ENCODE results near the gene TEPSIN. TPM values are rescaled to one million over a fixed set of nuclear protein-coding genes. Genes with fewer than 3 reads are reported as not detected.

The TEPSIN gene
- total and polyA plus RNA-seq, 9 donors, result 8.9 to 19.3 (median 13.8) TPM

- peaks cover 34% of the 10 kb centered on the region for H3K36me3 ChIP-seq (ENCODE audit: control insufficient read depth, insufficient read depth, low read length)
- no peaks in the 10 kb centered on the region for H3K9me3 ChIP-seq (replicated peaks; ENCODE audit: control insufficient read depth, low read depth, low read length)
- no peak overlapping the region for H3K4me3 ChIP-seq (ENCODE audit: low read length)
- H3K4me1 ChIP-seq (ENCODE audit: control insufficient read depth, insufficient read depth, low read length), result peaks cover 3% of the 10 kb centered on the region
- WGBS (ENCODE audit: insufficient coverage), result 81% methylated on average over 12 of the region's 21 CpGs
- peak; percentile 34 for DNase-seq
- H3K27me3 ChIP-seq (ENCODE audit: control insufficient read depth, insufficient read depth, low read length), result no peaks in the 10 kb centered on the region
- no peak overlapping the region for H3K27ac ChIP-seq (ENCODE audit: low read length)
Observed at GRCh38 chr17:81207610-81208581, 31.0 kb downstream of the TEPSIN start.

- Histone ChIP-seq H3K36me3 (ENCODE audit: control insufficient read depth, insufficient read depth, low read length) (peaks cover 39% of the 10 kb centered on the region), H3K4me3 (ENCODE audit: low read length) (no peak overlapping the region), H3K27ac (ENCODE audit: low read length) (no peak overlapping the region), H3K27me3 (ENCODE audit: control insufficient read depth, insufficient read depth, low read length) (no peaks in the 10 kb centered on the region), H3K9me3 (replicated peaks; ENCODE audit: control insufficient read depth, low read depth, low read length) (no peaks in the 10 kb centered on the region), H3K4me1 (ENCODE audit: control insufficient read depth, insufficient read depth, low read length) (peaks cover 3% of the 10 kb centered on the region)
- 97% methylated on average over 12 of the region's 12 CpGs for WGBS (ENCODE audit: insufficient coverage)
- no peak for DNase-seq
Observed at GRCh38 chr17:81206657-81207056, 32.2 kb downstream of the TEPSIN start.

- Histone ChIP-seq H3K4me3 (ENCODE audit: low read length) (no peak overlapping the region), H3K36me3 (ENCODE audit: control insufficient read depth, insufficient read depth, low read length) (peaks cover 39% of the 10 kb centered on the region), H3K4me1 (ENCODE audit: control insufficient read depth, insufficient read depth, low read length) (peaks cover 3% of the 10 kb centered on the region), H3K27me3 (ENCODE audit: control insufficient read depth, insufficient read depth, low read length) (no peaks in the 10 kb centered on the region), H3K9me3 (replicated peaks; ENCODE audit: control insufficient read depth, low read depth, low read length) (no peaks in the 10 kb centered on the region), H3K27ac (ENCODE audit: low read length) (no peak overlapping the region)
- 58% methylated on average over 4 of the region's 4 CpGs for WGBS (ENCODE audit: insufficient coverage)
- no peak for DNase-seq
Observed at GRCh38 chr17:81206166-81206565, 32.7 kb downstream of the TEPSIN start.

DNA sequence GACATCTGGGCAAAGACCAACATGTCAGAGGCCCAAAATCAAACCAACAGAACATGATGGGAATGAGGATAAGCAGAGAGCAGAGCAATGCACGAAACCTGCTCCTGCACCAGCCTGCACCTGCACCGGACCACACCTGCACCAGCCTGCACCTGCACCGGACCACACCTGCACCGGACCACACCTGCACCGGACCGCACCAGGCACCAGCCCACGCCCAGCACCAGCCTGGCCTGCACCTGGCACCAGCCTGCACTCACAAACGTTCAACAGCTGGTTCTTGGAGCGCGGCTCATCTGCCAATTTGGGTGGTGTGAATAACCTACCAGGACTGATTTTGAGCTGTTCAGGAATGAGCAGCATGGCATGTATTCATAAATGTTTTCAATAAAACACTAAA is 34.3 kb downstream of the TEPSIN start:
- WGBS (ENCODE audit: insufficient coverage), result 88% methylated on average over 9 of the region's 10 CpGs
- Histone ChIP-seq H3K4me3 (ENCODE audit: low read length) (no peak overlapping the region), H3K9me3 (replicated peaks; ENCODE audit: control insufficient read depth, low read depth, low read length) (no peaks in the 10 kb centered on the region), H3K4me1 (ENCODE audit: control insufficient read depth, insufficient read depth, low read length) (peaks cover 3% of the 10 kb centered on the region), H3K27me3 (ENCODE audit: control insufficient read depth, insufficient read depth, low read length) (no peaks in the 10 kb centered on the region), H3K36me3 (ENCODE audit: control insufficient read depth, insufficient read depth, low read length) (peaks cover 42% of the 10 kb centered on the region), H3K27ac (ENCODE audit: low read length) (no peak overlapping the region)
- DNase-seq, result no peak

DNA sequence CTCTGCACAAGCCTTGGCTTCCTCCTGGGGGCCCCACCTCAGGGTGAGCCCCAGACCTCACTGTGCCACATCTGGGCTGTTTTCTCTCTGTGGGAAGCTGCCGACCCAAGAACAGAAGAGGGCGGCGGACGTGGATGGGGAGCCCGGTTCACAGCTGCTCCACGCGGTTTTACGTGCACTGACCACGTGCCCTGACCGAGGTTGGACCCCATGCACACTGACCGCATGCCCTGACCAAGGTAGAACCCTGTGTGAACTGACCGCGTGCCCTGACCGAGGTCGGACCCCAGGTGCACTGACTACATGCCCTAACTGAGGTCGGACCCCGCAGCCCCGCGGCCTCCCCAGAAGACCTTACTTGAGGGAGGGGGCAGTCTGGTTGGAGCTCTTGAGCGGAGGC is 35.7 kb downstream of the TEPSIN start:
- Histone ChIP-seq H3K27ac (ENCODE audit: low read length) (no peak overlapping the region), H3K4me3 (ENCODE audit: low read length) (no peak overlapping the region), H3K36me3 (ENCODE audit: control insufficient read depth, insufficient read depth, low read length) (peaks cover 42% of the 10 kb centered on the region), H3K27me3 (ENCODE audit: control insufficient read depth, insufficient read depth, low read length) (no peaks in the 10 kb centered on the region), H3K4me1 (ENCODE audit: control insufficient read depth, insufficient read depth, low read length) (peaks cover 14% of the 10 kb centered on the region), H3K9me3 (replicated peaks; ENCODE audit: control insufficient read depth, low read depth, low read length) (no peaks in the 10 kb centered on the region)
- WGBS (ENCODE audit: insufficient coverage), result 97% methylated on average over 20 of the region's 20 CpGs
- DNase-seq, result no peak

DNA sequence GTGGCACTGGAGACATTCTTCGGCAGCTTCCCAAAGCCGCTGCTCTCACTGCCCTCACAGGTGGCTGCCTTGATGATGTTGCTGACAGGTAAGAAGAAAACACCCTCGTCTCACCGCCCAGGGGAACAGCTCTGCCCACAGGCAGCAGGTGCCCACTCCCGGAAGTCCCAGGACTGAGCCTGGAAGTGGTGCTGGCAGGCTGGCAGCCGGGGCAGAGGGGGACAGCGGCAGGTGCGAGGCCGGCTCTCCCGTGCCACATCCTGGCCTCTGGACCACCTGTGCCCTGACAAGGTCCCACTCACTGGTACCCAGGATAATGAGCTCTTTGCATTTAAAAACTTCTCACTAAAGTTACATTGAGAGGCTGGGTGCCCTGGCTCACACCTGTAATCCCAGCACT is 36.5 kb downstream of the TEPSIN start:
- no peak for DNase-seq
- Histone ChIP-seq H3K4me1 (ENCODE audit: control insufficient read depth, insufficient read depth, low read length) (peaks cover 22% of the 10 kb centered on the region), H3K9me3 (replicated peaks; ENCODE audit: control insufficient read depth, low read depth, low read length) (no peaks in the 10 kb centered on the region), H3K27me3 (ENCODE audit: control insufficient read depth, insufficient read depth, low read length) (no peaks in the 10 kb centered on the region), H3K4me3 (ENCODE audit: low read length) (no peak overlapping the region), H3K36me3 (ENCODE audit: control insufficient read depth, insufficient read depth, low read length) (peaks cover 42% of the 10 kb centered on the region), H3K27ac (ENCODE audit: low read length) (no peak overlapping the region)
- WGBS (ENCODE audit: insufficient coverage), result 95% methylated on average over 9 of the region's 10 CpGs

GRCh38 chr17:81200695-81201580 is 37.9 kb downstream of the TEPSIN start:
- 71% methylated on average over 17 of the region's 27 CpGs for WGBS (ENCODE audit: insufficient coverage)
- DNase-seq, result peak; percentile 81
- peaks cover 45% of the 10 kb centered on the region for H3K36me3 ChIP-seq (ENCODE audit: control insufficient read depth, insufficient read depth, low read length)

GRCh38 chr17:81200201-81200600 is 38.7 kb downstream of the TEPSIN start:
- H3K27me3 ChIP-seq (ENCODE audit: control insufficient read depth, insufficient read depth, low read length), result no peaks in the 10 kb centered on the region
- H3K4me1 ChIP-seq (ENCODE audit: control insufficient read depth, insufficient read depth, low read length), result peaks cover 25% of the 10 kb centered on the region
- no peak overlapping the region for H3K27ac ChIP-seq (ENCODE audit: low read length)
- 89% methylated on average over 15 of the region's 18 CpGs for WGBS (ENCODE audit: insufficient coverage)
- H3K36me3 ChIP-seq (ENCODE audit: control insufficient read depth, insufficient read depth, low read length), result peaks cover 49% of the 10 kb centered on the region
- no peak overlapping the region for H3K4me3 ChIP-seq (ENCODE audit: low read length)
- no peaks in the 10 kb centered on the region for H3K9me3 ChIP-seq (replicated peaks; ENCODE audit: control insufficient read depth, low read depth, low read length)
- DNase-seq, result no peak

More at GRCh38 chr17:81200695-81201580, 37.9 kb downstream of the TEPSIN start:
- H3K4me1 ChIP-seq (ENCODE audit: control insufficient read depth, insufficient read depth, low read length), result peaks cover 25% of the 10 kb centered on the region
- no peak overlapping the region for H3K4me3 ChIP-seq (ENCODE audit: low read length)
- no peaks in the 10 kb centered on the region for H3K27me3 ChIP-seq (ENCODE audit: control insufficient read depth, insufficient read depth, low read length)
- H3K9me3 ChIP-seq (replicated peaks; ENCODE audit: control insufficient read depth, low read depth, low read length), result no peaks in the 10 kb centered on the region
- H3K27ac ChIP-seq (ENCODE audit: low read length), result no peak overlapping the region

- H3K27me3 ChIP-seq (ENCODE audit: control insufficient read depth, insufficient read depth, low read length), result no peaks in the 10 kb centered on the region
- H3K4me1 ChIP-seq (ENCODE audit: control insufficient read depth, insufficient read depth, low read length), result peaks cover 25% of the 10 kb centered on the region
- 79% methylated on average over 18 of the region's 18 CpGs for WGBS (ENCODE audit: insufficient coverage)
- H3K36me3 ChIP-seq (ENCODE audit: control insufficient read depth, insufficient read depth, low read length), result peaks cover 48% of the 10 kb centered on the region
- H3K4me3 ChIP-seq (ENCODE audit: low read length), result no peak overlapping the region
- H3K27ac ChIP-seq (ENCODE audit: low read length), result no peak overlapping the region
- no peak for DNase-seq
- H3K9me3 ChIP-seq (replicated peaks; ENCODE audit: control insufficient read depth, low read depth, low read length), result no peaks in the 10 kb centered on the region
Observed at GRCh38 chr17:81199482-81199830, 39.4 kb downstream of the TEPSIN start.

All from muscle of leg (tissue), 11 donors.